GM19468 (cell line): ENCODE measurements around the gene SPHK1.

Source experiments
- ATAC-seq: cut with Tn5 transposase; IDR thresholded peaks from one replicate; pipeline ENCODE4 v1.9.1; 2021; ENCODE audit warnings: mild to moderate bottlenecking, moderate library complexity, moderate number of reproducible peaks; ENCODE audit not compliant: unreplicated experiment; ENCODE audit errors: extremely low read depth

SPHK1 gene

GRCh38 chr17:76404976-76405563 lies 20.7 kb downstream of the SPHK1 start:
- no peak for ATAC-seq

GRCh38 chr17:76405607-76405966 lies 21.2 kb downstream of the SPHK1 start:
- no peak for ATAC-seq

DNA sequence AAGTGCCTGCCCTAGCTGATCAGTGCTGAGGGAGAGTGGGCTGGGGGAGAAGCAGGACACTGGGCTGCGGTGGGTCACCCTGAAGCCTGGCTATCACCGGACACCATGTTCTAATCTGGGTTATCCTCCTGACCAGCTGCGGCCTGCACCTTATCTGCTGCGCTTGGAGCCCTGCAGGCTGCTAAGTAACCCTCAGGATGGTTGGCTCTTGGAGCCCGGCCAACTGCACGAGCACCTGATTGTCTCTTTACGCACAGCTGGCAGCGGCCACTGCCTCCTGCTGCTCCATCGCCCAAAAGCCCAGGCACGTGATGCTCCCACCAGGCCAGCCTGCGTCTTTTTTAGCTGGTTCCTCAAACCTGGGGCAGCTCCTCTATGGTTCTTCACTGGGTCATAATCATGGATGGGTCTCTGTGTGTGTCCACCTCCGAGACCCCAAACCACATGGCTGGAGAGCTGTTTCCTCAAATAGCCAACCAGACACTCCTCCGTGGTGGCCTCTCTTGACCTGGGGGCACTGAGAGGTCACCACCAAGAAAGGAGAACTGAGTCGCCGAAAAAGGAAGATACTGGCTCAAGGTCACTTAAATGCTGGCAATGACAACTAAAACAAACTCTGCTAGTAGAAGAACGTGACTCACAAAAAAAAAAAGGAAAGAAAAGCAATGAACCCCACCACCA lies 21.7 kb downstream of the SPHK1 start:
- no peak for ATAC-seq

DNA sequence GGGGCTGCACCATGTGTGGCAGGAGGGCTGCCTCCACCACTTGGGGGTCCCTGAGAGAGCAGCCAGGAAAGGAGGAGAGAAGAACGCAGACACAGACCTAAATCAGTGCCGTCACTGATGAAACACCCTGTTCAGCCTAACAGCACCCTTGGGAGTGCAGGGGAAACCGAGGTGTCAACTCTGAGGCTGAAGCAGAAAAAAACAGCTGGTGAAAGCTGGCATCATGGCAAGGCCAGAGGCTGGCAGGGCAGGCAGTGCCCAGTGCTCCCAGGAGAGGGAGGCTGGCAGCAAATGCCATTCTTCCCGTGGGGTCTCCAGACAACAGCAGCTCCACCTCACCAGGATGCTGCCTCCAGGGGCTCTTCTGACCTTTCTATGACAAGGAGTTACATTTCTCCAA lies 23.1 kb downstream of the SPHK1 start:
- ATAC-seq = no peak

DNA sequence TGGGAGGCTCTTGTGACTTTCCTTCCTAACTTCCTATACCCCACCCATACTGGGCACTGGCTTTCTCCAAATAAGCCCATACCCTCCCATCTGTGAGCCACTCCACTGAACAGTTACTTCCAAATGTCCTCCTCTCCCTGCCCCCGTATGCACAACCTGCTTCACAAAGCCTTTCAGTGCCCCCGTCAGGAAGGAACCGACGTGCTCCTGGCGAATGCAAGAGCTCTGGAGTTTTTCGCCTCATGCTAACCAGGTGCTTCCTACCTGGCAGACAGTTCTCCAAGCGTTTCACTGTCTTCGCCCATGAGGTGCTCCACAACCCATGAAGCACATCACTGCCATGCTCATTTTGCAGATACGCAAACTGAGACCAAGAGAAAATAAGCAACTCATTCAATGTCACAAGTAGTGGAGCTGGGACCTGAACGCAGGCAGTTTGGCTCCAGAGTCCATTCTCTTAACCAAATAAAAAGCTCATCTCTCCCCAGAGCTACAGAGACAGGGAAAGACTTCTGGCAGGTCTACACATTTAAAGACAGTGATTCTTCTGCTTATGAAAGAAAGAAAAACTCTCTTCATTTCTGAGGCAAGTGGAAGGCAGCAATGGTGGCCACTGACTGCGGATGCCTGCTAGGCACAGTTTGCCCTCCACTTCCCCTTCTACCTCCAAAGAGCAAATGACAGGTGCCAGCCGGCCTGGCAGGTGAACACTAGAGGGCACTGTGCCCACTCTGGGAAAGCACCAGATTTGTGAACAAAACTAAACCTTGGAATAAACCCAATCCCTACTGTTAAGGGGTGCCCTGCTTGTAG lies 23.8 kb downstream of the SPHK1 start:
- ATAC-seq = no peak

DNA sequence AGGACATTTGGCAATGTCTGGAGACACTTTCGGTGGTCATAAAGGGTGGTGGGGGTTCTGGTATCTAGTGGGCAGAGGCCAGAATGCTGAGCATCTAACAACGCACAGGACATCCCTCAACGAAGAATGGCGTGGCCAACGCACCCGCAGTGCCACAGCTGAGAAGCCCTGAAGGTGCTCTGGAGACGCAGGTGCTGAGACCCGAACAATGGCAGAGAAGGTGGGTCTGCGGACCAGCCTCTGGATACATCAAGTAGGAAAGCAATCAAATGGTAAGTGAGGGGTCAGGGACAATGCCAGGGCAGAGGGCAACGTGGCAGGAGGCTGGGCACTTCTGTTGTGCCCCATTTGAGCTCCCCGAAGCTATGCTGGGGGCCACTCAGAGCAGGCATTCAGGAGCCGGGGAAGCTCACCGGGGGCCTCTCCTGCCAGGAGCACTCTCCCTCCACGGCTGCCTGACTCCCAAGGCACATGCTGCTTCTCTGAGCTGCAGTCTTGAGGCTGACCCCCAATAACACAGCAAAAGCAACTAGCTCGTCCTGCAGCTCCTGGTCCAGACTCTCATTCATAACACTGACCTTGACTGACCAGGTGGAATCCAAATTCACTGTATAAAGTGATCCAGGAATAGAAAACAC lies 26.0 kb downstream of the SPHK1 start:
- ATAC-seq = no peak

- ATAC-seq = no peak
Observed at GRCh38 chr17:76411247-76411646, 26.8 kb downstream of the SPHK1 start.

- no peak for ATAC-seq
Observed at GRCh38 chr17:76414334-76415295, 30.2 kb downstream of the SPHK1 start.

- no peak for ATAC-seq
Observed at GRCh38 chr17:76415786-76416185, 31.4 kb downstream of the SPHK1 start.

- no peak for ATAC-seq
Observed at GRCh38 chr17:76416457-76416856, 32.0 kb downstream of the SPHK1 start.

DNA sequence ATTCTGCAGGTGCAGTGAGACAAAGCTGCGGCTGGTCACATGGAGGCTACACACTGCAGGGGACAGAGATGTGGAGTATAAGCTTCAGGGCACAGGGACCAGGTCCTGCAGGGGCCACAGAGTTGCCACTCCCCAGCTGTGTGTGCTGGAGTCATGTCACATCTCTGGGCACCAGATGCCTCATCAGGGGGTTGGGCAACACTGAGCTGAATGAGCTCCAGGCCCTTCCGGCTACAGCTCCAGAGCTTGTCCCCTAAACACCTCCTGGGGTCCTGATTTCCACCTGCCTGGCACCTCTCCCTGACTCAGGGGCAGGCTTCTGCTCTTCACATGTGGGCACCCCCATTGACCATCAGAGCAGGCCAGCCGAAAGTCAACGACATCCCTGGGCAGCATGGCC lies 32.5 kb downstream of the SPHK1 start:
- no peak for ATAC-seq

DNA sequence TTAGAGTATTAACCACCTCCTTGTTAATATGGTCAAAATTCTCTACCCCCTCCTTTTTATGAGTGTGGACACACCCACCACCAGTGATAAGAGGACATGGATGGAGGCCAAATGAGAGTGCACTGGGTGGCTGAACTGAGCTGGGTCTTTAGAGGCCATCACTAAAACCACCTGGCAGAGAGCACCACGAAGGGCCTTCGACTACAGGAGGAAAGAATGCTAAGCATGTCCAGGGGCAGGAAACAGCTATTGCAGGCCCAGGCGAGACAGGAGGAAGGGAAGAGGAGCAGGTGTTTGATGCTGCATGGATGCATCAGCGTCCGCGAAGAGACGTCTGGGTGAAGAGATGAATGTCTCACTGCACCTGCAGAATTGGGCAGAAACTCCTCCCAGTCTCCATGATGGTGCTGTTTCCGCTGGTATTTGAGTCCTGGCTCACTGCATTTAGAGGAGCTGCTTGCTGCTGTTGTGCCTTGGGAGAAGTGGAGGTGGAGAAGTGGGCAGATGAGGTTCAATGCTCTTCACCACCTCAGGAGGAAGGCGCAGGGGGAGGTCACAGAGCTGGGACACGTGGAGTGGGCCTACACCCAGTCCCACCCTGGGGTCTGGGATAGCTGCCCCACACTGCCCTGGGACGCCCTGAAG lies 33.2 kb downstream of the SPHK1 start:
- ATAC-seq = no peak

- ATAC-seq = no peak
Observed at GRCh38 chr17:76419576-76420260, 35.3 kb downstream of the SPHK1 start.

- no peak for ATAC-seq
Observed at GRCh38 chr17:76420356-76421043, 36.1 kb downstream of the SPHK1 start.

- ATAC-seq = no peak
Observed at GRCh38 chr17:76421044-76421407, 36.6 kb downstream of the SPHK1 start.

DNA sequence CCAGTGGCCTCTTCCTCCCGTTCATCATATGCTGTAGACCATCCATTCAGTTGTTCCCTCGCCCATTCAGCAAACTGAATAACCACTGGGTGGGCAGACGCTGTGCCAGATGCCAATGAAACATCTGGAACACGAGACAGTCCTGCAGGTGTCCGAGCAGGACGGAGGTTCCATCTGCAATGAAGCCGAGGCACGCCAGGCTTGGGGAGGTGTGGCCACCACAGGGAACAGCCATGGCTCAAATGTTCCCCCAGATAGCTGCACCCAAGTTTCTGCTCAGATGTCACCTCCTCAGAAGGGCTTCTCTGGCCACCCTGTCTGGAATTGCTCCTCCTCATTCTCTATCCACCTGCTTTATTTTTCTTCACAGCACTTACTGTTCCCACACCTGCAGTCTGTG lies 38.0 kb downstream of the SPHK1 start:
- ATAC-seq = no peak

DNA sequence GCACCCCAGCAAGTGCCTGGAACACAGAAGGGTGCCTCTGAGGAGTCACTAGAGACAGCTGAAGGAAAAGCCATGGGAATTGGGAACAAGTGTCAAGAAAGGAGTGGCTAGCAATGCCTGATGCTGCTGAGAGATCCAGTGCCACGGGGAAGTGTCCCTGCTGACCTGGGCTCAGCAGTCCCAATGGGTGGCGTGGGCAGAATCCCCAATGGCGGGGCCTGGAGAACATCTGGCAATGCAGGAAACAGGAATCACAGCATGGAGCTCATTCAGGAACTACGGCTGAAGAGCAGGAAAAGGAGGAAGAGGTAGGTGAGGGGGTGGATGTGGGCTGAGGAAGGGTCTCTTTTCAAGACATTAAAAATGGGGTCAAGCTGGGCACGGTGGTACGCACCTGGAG lies 38.5 kb downstream of the SPHK1 start:
- no peak for ATAC-seq

DNA sequence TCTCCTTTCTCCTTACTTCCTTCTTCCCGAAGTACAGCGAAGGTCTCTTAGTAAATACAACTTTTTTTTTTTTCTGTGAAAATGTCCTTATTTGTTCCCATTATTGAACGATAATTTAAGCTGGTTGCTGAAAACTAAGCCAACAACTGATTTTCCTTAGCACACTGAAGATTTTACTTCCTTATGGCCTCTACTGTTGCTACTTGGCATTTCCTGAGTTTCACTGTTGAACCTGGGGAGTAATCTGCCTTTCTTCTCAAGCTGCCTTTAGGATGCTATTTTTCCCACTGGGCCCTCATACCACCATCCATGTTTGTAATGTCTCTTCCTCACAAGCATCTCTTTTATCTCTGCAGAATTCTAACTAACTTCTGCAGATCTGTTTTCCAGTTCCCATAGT lies 42.4 kb downstream of the SPHK1 start:
- no peak for ATAC-seq
